PC-9 (cell line): Measurements from ENCODE around the gene DUSP22. TPM values are rescaled to one million over a fixed set of nuclear protein-coding genes. Genes with fewer than 3 reads are reported as not detected.
A peak's percentile ranks its signal among the peaks of the same experiment; 100 is the strongest.

ENCODE experiments used
- BruUV-seq: library from RNA; stranded (reverse); fragments of 400-500 nt; replicated peaks from 2 replicates; lab custom pipeline; 2021; lab: Mats Ljungman, UMichigan
- CTCF ChIA-PET: fragments of 300-600 bp; sonication (Branson Sonifier 250); formaldehyde crosslinking; loops from one replicate; lab custom pipeline; 2022; ENCODE audit warnings: antibody characterized with exemption; lab: Charles Lee
- POLR2A ChIA-PET: fragments of 300-600 bp; sonication (Branson Sonifier 250); formaldehyde crosslinking; loops from one replicate; lab custom pipeline; 2022; ENCODE audit warnings: antibody characterized with exemption; ENCODE audit not compliant: unreplicated experiment; lab: Charles Lee
- DNase-seq, 2 experiments: peaks; one replicate each; pipeline versions ENCODE4 v3.0.0 to v3.0.0-alpha.2; 2015 to 2022; ENCODE audit warnings: mixed read lengths in 1 of 2
- H2AFZ ChIP-seq: fragments of 200-600 bp; sonication (generic); 2 replicates; pipeline ENCODE4 v1.8.1; 2017; ENCODE audit warnings: antibody characterized with exemption
- H3F3A ChIP-seq: fragments of 200-600 bp; sonication (generic); 2 replicates; pipeline ENCODE4 v1.8.1; 2017; ENCODE audit warnings: antibody characterized with exemption, mild to moderate bottlenecking, low read depth; ENCODE audit not compliant: insufficient read depth
- H3K27ac ChIP-seq: fragments of 200-600 bp; sonication (generic); 2 replicates; pipeline ENCODE4 v1.6.1; 2016; ENCODE audit warnings: mixed run types
- H3K27me3 ChIP-seq: fragments of 200-600 bp; sonication (generic); 2 replicates; pipeline ENCODE4 v1.6.1; 2016; ENCODE audit warnings: low read depth, mixed run types; ENCODE audit not compliant: insufficient read depth
- H3K36me3 ChIP-seq: fragments of 200-600 bp; sonication (generic); 2 replicates; pipeline ENCODE4 v1.6.1; 2016; ENCODE audit warnings: low read depth, mixed run types
- H3K4me1 ChIP-seq: fragments of 200-600 bp; sonication (generic); replicated peaks from 2 replicates; pipeline ENCODE4 v1.6.1; 2016; ENCODE audit warnings: mixed run types; ENCODE audit not compliant: insufficient read depth
- H3K4me2 ChIP-seq: fragments of 200-600 bp; sonication (generic); 2 replicates; pipeline ENCODE4 v1.6.1; 2017; ENCODE audit warnings: mixed run types
- H3K4me3 ChIP-seq: fragments of 200-600 bp; sonication (generic); 2 replicates; pipeline ENCODE4 v1.6.1; 2016; ENCODE audit warnings: mixed run types
- H3K79me2 ChIP-seq: fragments of 200-600 bp; sonication (generic); 2 replicates; pipeline ENCODE4 v1.6.1; 2017; ENCODE audit warnings: low read depth, mixed run types
- H3K9me2 ChIP-seq: fragments of 200-600 bp; sonication (generic); 2 replicates; pipeline ENCODE4 v1.8.1; 2017; ENCODE audit warnings: mild to moderate bottlenecking; ENCODE audit not compliant: insufficient read depth
- H3K9me3 ChIP-seq: fragments of 200-600 bp; sonication (generic); 2 replicates; pipeline ENCODE4 v1.8.1; 2016; ENCODE audit warnings: low read depth; ENCODE audit not compliant: insufficient read depth
- H4K20me1 ChIP-seq: fragments of 200-600 bp; sonication (generic); 2 replicates; pipeline ENCODE4 v1.8.1; 2017; ENCODE audit not compliant: insufficient read depth
- CTCF ChIP-seq: fragments of 200-600 bp; sonication (generic); conservative IDR thresholded peaks from 2 replicates; pipeline ENCODE4 v1.6.1; 2017; ENCODE audit warnings: mixed run types, antibody characterized with exemption, mild to moderate bottlenecking, moderate library complexity
- EZH2 ChIP-seq: fragments of 200-600 bp; sonication (generic); IDR thresholded peaks from 2 replicates; pipeline ENCODE4 v1.8.0; 2017; ENCODE audit warnings: antibody characterized with exemption, low read depth
- intact Hi-C: fragments of 100-400 bp; cut with micrococcal nuclease; formaldehyde crosslinking; loops from one replicate; pipeline ENCODE4 v1.10.0; 2022; ENCODE audit not compliant: unreplicated experiment
- total RNA-seq: library from RNA; stranded (reverse); gene quantifications from 2 replicates; pipeline ENCODE4 v1.2.3, GENCODE V29; 2021

The DUSP22 gene
- total RNA-seq, 1 experiment from 2014 or later = 25.5 TPM

GRCh38 chr6:256169-256568 lies 36.1 kb upstream of the DUSP22 start:
- H3K9me3 ChIP-seq = no peaks in the 10 kb centered on the region
- POLR2A ChIA-PET = no interaction called here
- intact Hi-C loops = no loop called here
- no peak overlapping the region for H3K27ac ChIP-seq
- H2AFZ ChIP-seq = no peak overlapping the region
- H3K9me2 ChIP-seq = no peaks in the 10 kb centered on the region
- BruUV-seq = no TSS peak
- CTCF ChIA-PET = no interaction called here
- DNase-seq = no peak
- no peaks in the 10 kb centered on the region for H3F3A ChIP-seq
- H3K4me3 ChIP-seq = no peak overlapping the region
- H3K4me1 ChIP-seq = no peaks in the 10 kb centered on the region
- H3K79me2 ChIP-seq = no peaks in the 10 kb centered on the region
- H4K20me1 ChIP-seq = no peaks in the 10 kb centered on the region
- TF ChIP-seq CTCF (no peak), EZH2 (no peak)
- H3K27me3 ChIP-seq = no peaks in the 10 kb centered on the region
- no peaks in the 10 kb centered on the region for H3K36me3 ChIP-seq
- H3K4me2 ChIP-seq = no peak overlapping the region

- TF ChIP-seq CTCF = no peak
- H3K4me1 ChIP-seq = no peaks in the 10 kb centered on the region
- ChIA-PET CTCF (no interaction called here), POLR2A (no interaction called here)
- no peak overlapping the region for H2AFZ ChIP-seq
- H3K4me3 ChIP-seq = no peak overlapping the region
- H3K36me3 ChIP-seq = no peaks in the 10 kb centered on the region
- no peaks in the 10 kb centered on the region for H3K27me3 ChIP-seq
- BruUV-seq = no TSS peak
- H3K27ac ChIP-seq = no peak overlapping the region
- no peaks in the 10 kb centered on the region for H3K9me3 ChIP-seq
- no peak overlapping the region for H3K4me2 ChIP-seq
- no peaks in the 10 kb centered on the region for H3K79me2 ChIP-seq
- no peaks in the 10 kb centered on the region for H3K9me2 ChIP-seq
- DNase-seq = peak in 1 of 2 experiments; percentile 51
- H4K20me1 ChIP-seq = no peaks in the 10 kb centered on the region
- H3F3A ChIP-seq = no peaks in the 10 kb centered on the region
- intact Hi-C loops = no loop called here
Measured at GRCh38 chr6:257031-257725, 35.1 kb upstream of the DUSP22 start.

- H3F3A ChIP-seq = no peaks in the 10 kb centered on the region
- intact Hi-C loops = no loop called here
- ChIA-PET POLR2A (no interaction called here), CTCF (no interaction called here)
- DNase-seq = no peak
- no peaks in the 10 kb centered on the region for H3K79me2 ChIP-seq
- no peaks in the 10 kb centered on the region for H3K36me3 ChIP-seq
- no TSS peak for BruUV-seq
- no peaks in the 10 kb centered on the region for H4K20me1 ChIP-seq
- no peaks in the 10 kb centered on the region for H3K9me3 ChIP-seq
- no peak overlapping the region for H2AFZ ChIP-seq
- no peaks in the 10 kb centered on the region for H3K4me1 ChIP-seq
- H3K27me3 ChIP-seq = 0 out of 2 replicates have a peak, but pooled peaks cover 4% of the 10 kb centered on the region
- H3K9me2 ChIP-seq = no peaks in the 10 kb centered on the region
- H3K27ac ChIP-seq = no peak overlapping the region
- TF ChIP-seq CTCF = no peak
- TF ChIP-seq EZH2 = no peak
- H3K4me2 ChIP-seq = no peak overlapping the region
- H3K4me3 ChIP-seq = no peak overlapping the region
Measured at GRCh38 chr6:257774-258173, 34.5 kb upstream of the DUSP22 start.
